ACHN (cell line): ENCODE measurements around the gene TMEM150B.
A peak's percentile ranks its signal among the peaks of the same experiment; 100 is the strongest.

Source experiments
- DNase-seq: peaks from one replicate; pipeline ENCODE4 v3.0.0-alpha.2; 2015
- in situ Hi-C: cut with HindIII; loops from 2 replicates; pipeline ENCODE4 v1.10.0; 2017; ENCODE audit warnings: low sequenced_read_pairs, low pct_ligation_motif_present, low pct_unique_long_range_greater_than_20kb

Gene TMEM150B

GRCh38 chr19:55311797-55312196, 13.3 kb downstream of the TMEM150B start:
- in situ Hi-C loops = no loop called here
- DNase-seq = no peak

GRCh38 chr19:55311397-55311796, 13.7 kb downstream of the TMEM150B start:
- in situ Hi-C loops = no loop called here
- DNase-seq = no peak

- in situ Hi-C loops = no loop called here
- DNase-seq = no peak
Observed at GRCh38 chr19:55310498-55310897, 14.6 kb downstream of the TMEM150B start.

GRCh38 chr19:55309448-55309847, 15.7 kb downstream of the TMEM150B start:
- in situ Hi-C loops = no loop called here
- no peak for DNase-seq

- DNase-seq = no peak
- in situ Hi-C loops = no loop called here
Observed at GRCh38 chr19:55308281-55308680, 16.9 kb downstream of the TMEM150B start.

- in situ Hi-C loops = no loop called here
- no peak for DNase-seq
Observed at GRCh38 chr19:55306712-55307111, 18.4 kb downstream of the TMEM150B start.

GRCh38 chr19:55305983-55306562, 19.1 kb downstream of the TMEM150B start:
- DNase-seq = no peak
- in situ Hi-C loops = no loop called here

GRCh38 chr19:55305491-55305890, 19.6 kb downstream of the TMEM150B start:
- in situ Hi-C loops = no loop called here
- DNase-seq = peak; percentile 35

- DNase-seq = no peak
- in situ Hi-C loops = no loop called here
Observed at GRCh38 chr19:55304980-55305379, 20.2 kb downstream of the TMEM150B start.

- in situ Hi-C loops = no loop called here
- peak; percentile 19 for DNase-seq
Observed at GRCh38 chr19:55304279-55304978, 20.7 kb downstream of the TMEM150B start.

GRCh38 chr19:55303477-55303876, 21.7 kb downstream of the TMEM150B start:
- in situ Hi-C loops = no loop called here
- no peak for DNase-seq

- in situ Hi-C loops = no loop called here
- DNase-seq = no peak
Observed at GRCh38 chr19:55302318-55302703, 22.8 kb downstream of the TMEM150B start.

GRCh38 chr19:55301459-55302317, 23.5 kb downstream of the TMEM150B start:
- peak; percentile 77 for DNase-seq

GRCh38 chr19:55300886-55301458, 24.2 kb downstream of the TMEM150B start:
- no peak for DNase-seq
- in situ Hi-C loops = no loop called here

More at GRCh38 chr19:55301459-55302317, 23.5 kb downstream of the TMEM150B start:
- in situ Hi-C loops = no loop called here

GRCh38 chr19:55299991-55300390, 25.1 kb downstream of the TMEM150B start:
- no peak for DNase-seq
- in situ Hi-C loops = no loop called here

- in situ Hi-C loops = no loop called here
Observed at GRCh38 chr19:55297267-55297666, 27.9 kb downstream of the TMEM150B start.

GRCh38 chr19:55289117-55289796, 35.9 kb downstream of the TMEM150B start:
- DNase-seq = peak; percentile 19
- in situ Hi-C loops = no loop called here

More at GRCh38 chr19:55297267-55297666, 27.9 kb downstream of the TMEM150B start:
- no peak for DNase-seq

- in situ Hi-C loops = no loop called here
- no peak for DNase-seq
Observed at GRCh38 chr19:55287361-55288079, 37.6 kb downstream of the TMEM150B start.
